GM21528 (cell line): ENCODE results near the gene TMEM26.
"Not testable (repeated sequence)": the region's sequence is repeated elsewhere in the genome, so short reads cannot be mapped to it uniquely, and the experiment has no call there.

Source experiments
- ATAC-seq: cut with Tn5 transposase; IDR thresholded peaks from one replicate; pipeline ENCODE4 v1.9.1; 2021; ENCODE audit warnings: mild to moderate bottlenecking, moderate library complexity; ENCODE audit not compliant: unreplicated experiment, low FRiP score

Gene TMEM26

DNA sequence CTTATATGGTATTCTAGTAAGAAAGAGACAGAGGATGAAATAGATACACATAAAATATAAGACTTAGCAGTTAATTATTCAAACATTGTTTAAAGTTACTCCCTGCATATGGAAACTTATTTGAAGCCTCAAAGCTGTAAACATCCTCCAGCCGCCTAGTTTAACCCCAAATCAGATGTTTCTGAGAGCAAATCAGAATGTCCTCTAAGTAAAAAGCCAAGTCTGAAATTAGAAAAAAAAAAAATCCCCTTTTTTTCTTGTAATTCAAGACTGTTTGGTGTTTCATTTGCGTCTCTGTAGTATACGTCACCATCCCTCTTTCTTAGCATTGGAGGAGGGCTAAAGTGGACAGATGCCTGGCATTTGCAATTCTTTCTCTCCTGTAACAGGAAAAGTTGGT lies 46.4 kb downstream of the TMEM26 start:
- ATAC-seq, result no peak

DNA sequence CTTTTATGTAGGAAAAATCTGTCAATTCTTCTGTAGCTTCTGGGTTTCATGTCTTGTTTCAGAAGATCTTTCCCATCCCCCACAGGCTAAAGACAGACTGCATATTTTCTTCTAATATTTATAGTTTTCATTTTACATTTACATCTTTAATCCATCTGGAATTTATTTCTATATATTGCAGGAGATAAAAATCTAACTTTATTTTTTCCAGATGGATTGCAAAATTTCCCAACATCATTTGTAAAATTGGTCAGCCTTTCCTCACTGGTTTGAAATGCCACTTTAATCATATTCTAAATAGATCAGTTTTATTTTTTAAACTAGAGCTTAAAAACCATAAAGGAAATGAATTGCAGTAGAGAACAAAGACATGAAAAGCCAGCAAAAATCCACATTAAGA lies 46.9 kb downstream of the TMEM26 start:
- ATAC-seq, result no peak

DNA sequence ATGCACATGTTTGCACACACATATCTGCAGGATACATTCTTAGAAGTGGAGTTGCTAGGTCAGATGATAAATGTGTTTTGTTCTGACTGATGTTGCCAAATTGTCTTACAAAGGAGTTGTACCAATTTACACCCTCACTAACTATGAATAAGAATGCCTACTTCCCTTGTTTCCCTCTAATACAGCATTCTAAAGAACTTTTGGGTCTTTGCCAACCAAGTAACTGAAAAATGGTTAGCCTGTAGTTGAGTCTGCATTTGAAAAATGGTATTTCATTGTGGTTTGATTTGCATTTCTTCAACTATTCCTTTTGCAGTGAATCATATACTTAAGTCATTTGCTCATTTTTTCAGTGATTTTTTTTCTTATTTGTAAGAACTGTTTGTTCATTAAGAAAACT lies 48.4 kb downstream of the TMEM26 start:
- ATAC-seq, result no peak

DNA sequence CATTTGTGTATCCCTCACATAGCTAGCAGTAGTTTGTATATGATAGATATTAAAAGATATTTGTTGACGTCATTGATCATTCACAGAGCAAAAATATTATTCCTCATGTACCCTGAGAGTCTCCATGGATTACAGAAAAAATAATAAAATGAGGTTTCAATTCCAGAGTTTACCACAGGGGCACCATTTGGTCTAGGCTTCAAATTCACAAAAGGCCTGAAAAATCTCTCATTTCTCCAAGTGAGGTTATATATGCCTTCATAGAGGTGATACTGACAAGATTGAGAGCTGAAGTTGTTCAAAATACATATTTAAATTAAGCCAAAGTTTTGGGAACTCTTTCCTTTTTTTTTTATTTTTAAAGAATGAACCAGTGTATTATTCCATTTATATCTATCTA lies 52.7 kb downstream of the TMEM26 start:
- ATAC-seq, result no peak

DNA sequence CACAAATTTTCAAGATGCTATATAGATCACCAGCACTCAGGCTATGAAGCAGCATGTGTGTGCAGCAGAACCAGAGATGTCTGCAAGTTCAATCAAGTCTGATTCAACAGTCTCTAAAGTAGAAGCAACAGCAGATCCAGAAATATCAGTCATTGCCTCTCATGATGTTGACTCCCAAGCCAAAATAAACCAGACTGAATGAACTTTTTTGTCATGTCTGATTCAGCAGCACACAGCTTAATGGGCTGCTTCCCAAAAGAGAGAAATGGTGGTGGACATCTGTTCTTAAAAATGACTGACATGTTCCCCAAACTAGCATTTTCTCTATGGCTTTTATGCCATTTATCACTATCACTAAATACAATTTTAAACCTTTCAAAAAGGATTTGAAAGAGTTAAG lies 53.8 kb downstream of the TMEM26 start:
- no peak for ATAC-seq

DNA sequence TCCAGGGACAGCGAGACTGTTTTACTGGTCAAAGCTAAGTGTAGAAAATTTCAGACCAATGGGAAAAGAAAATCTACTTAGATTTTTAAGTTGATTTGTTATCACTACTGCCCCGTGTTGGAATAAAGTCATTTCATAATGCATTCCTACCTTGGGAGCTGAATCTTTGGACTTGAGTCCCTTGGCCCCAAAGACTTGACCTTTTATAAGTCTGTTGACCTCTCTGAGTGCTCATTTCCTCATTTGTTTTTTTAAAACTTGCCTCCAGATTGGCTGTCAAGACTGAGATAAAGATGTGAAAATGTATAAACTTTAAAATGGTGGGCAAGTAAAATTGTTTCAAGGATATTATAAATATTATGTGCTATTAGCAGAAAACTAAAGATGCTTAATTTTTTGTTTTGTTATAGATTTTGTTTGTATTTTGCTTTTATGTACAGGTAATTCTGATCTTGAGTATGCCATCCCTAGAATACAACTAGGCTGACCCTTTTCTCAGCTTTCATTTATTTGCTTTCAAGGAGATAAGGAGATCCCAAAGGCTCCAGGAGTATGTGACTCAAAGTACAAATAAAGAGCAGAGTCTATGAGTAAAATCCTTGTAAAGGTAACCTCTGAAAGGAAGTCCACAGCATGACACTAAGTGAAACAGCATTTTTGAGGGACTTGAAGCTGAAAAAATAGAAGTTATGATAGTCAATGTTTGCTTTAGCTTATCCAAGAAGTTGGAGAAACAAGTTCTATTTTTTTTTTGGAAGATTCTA lies 54.6 kb downstream of the TMEM26 start:
- ATAC-seq, result no peak

DNA sequence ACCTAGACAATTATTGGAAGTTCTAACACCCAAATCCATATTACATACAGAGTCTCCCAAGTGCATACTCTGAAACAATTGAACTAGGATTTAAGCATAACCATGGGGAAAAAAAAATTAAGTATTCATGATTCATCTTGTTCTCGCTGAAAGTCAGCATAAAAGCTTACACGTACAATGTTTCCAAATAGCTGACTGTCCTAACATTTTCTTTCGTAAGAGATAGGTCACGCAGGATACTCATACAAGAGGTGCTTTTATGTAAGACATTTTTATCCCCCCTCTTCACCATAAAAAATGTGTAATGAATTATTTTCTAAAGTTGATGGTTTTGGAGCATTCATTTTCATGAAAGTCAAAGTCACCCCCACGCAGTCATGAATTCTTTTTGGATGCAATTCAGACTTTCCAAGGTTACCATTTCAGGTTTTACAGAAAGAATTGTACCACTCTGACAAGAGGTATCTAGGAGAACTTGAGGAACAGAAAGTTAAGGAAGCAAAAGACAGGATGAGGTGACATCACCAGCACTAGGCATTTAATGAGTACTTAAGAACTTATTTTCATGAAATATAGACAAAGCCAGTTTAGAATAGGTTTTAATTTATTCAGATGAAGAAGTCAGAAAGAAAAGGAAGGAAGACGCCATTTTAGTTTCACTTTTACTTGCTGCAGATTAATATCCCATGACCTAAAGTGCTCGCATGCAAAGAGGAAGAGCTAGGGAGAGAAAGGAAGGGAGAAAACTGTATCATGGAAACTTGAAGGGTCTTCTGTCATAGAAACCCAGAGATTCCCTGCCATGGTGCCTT lies 55.8 kb downstream of the TMEM26 start:
- ATAC-seq, result peak; percentile 74

DNA sequence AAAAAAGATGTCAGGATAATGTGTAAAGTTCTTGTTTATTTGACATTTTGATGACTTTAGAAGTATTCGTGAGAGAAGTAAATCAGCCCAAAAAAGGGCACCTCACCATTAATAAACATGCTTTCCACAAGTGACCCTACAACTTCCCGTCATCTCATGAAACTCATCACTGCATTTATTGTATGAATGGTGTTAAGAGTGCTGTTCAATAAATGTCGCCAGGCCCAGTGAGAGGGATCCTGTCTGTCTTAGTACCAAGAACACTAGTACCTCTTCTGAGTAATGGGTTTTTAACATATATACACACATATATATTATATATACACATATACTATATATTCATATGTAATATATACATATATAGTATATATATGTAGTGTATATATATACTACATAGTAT lies 61.9 kb downstream of the TMEM26 start:
- ATAC-seq, result peak; percentile 27

DNA sequence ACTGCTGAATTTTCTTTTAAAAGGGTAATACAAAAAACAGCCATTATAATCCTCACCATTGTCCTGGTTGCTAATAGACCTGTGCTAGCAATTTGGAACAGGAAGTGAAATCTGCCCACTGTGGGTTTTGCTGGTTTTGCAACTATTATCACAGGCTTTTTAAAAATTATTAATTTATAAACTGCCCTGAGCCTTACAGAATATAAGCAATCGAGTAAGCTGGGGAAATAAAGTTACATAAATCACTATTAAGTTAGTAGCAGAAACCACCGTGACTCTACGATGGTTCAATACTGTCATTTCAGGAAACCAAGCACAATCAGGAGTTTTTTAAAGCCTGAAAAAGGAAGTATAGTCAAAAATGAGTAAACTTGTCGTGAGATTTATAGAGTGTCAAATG lies 62.3 kb downstream of the TMEM26 start:
- peak; percentile 92 for ATAC-seq

DNA sequence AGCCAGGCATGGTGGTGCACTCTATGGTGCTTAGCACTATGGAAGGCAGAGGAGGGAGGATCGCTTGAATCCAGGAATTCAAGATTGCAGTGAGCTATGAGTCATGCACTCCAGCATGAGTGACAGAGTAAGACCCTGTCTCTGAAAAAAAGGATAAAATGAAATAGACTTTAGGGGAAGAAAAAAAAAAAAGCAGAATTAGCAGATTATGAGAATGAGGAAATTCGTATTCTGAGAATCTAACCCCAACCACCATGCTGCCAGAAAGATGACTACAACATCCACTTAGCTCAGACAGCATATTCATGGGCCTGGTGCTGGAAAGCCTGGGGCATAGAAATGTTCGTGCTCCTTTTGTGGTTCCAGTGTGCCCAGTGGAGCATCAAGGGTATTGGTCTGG lies 63.3 kb downstream of the TMEM26 start:
- no peak for ATAC-seq

DNA sequence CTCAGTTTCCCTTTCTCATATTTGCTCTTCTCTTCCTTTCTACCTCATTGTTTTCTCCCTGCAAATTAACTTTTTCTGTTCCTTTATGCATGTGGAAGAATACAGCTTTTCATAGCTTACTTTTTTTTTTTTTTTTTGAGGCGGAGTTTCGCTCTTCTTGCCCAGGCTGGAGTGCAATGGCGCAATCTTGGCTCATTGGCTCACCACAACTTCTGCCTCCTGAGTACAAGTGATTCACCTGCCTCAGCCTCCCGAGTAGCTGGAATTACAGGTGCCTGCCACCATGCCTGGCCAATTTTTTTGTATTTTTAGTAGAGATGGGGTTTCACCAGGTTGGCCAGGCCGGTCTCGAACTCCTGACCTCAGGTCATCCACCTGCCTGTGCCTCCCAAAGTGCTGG lies 64.2 kb downstream of the TMEM26 start:
- not testable (repeated sequence) for ATAC-seq

DNA sequence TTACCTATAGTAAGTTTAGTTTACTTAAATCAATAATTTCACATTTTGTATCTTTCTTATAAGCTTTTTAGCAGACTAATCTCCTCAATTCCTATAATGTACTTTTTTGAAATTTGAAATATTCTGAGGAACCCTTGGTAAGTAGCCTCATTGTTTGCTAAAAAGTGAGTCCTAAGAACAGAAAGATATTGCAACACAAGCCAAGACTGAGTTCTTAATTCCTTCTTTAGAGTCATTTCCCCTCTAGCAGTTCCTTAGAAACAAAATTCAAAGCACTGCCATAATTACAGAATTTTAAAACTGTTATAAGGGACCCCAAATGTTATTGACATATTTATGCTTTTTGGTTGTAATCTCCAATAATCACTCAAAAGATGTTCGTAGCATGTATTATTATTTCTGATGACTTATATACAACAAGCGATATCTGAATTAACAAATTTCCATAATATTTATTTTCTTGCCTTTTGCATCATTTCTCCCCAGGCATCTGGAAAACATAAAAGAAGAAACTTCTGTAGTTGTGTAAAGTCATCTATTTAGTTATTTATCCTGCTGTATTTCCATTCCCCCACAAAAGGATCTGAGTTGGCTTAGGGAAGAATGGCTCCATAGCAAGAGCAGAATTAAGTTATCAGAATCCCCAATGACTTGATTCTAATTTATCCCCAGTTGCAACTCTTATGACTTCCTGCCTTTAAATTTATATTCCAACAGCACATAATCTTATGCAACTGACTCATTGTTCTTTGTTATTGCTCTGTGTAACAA lies 67.8 kb downstream of the TMEM26 start:
- ATAC-seq, result no peak

DNA sequence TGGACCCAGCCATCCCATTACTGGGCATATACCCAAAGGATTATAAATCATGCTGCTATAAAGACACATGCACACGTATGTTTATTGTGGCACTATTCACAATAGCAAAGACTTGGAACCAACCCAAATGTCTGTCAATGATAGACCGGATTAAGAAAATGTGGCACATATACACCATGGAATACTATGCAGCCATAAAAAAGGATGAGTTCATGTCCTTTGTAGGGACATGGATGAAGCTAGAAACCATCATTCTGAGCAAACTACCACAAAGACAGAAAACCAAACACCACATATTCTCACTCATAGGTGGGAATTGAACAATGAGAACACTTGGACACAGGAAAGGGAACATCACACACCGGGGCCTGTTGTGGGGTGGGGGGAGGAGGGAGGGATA lies 72.0 kb downstream of the TMEM26 start:
- not testable (repeated sequence) for ATAC-seq

DNA sequence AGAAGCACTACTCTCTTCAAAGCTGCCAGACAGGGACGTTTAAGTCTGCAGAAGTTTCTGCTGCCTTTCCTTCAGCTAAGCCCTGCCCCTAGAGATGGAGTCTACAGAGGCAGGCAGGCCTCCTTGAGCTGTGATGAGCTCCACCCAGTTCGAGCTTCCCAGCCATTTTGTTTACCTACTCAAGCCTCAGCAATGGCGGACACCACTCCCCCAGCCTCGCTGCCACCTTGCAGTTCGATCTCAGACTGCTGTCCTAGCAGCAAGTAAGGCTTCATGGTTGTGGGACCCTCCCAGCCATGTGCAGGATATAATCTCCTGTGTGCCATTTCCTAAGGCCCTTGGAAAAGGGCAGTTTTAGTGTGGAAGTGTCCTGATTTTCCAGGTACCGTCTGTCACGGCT lies 74.3 kb downstream of the TMEM26 start:
- no peak for ATAC-seq

DNA sequence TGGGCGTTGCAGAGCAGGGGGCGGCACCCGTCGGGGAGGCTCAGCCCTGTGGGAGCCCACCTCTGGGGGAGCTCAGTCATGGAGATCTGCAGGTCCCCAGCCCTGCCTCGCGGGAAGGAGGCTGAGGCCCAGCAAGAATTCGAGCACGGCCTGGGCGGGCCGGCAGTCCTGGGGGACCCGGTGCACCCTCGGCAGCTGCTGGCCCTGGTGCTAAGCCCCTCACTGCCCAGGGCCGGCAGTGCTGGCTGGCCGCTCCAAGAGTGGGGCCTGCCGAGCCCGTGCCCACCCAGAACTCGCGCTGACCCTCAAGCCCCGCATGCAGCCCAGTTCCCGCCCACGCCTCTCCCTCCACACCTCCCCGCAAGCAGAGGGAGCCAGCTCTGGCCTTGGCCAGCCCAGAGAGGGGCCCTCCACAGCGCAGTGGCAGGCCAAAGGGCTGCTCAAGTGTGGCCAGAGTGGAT lies 76.2 kb downstream of the TMEM26 start:
- no peak for ATAC-seq

DNA sequence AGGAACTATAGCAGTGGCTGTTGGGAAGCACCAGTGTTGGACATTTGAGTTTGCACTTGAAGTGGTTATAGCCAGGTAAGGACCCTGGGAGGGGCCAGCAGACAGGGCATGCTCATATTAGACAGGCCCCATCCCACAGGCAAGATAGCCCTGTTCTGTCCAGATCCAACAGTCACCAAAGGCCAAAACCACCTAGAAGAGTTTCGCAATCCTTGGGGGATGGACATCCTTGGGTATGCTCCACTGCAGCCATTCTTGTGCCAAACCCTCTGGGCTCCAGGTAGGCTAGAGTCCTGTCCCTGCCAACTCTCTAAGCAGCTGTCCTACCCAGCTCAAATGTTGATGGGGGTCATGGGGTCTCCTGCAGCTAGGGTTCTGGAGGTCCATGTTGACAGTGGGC lies 76.8 kb downstream of the TMEM26 start:
- no peak for ATAC-seq

DNA sequence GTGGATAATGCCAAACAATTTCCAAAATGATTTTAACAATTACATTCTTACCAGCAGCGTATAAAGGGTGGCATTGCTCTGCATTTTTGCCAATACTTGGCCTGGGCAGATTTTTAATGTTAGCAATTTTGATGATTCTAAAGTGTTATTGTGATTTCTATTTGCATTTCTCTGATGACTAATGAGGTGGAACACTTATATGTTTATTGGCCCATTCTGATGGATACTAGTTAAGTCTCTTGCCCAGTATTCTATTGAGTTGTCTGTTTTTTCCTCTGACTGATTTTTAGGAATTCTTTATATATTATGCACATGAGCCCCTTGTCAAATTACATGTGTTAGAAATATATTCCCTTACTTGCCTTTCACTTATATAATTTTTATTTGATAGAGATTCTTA lies 86.8 kb downstream of the TMEM26 start:
- ATAC-seq, result no peak

DNA sequence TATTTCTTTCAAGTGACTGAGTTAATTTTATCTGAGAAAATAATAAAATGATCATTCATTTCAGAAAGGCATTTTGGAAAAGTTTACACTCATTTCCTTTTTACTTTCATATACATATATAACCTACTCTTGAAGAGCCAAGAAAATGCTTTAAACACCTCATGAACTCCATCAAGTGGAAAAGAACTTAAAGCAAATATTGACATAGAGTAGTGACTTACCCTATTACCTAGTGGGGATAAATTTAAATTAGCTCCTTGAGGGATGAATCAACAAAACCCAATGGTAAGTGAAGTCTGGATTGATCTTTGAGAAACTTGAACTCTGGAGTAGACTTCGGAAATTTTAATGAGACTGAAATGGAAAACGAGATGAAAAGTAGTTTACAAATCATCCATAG lies 88.6 kb downstream of the TMEM26 start:
- no peak for ATAC-seq

DNA sequence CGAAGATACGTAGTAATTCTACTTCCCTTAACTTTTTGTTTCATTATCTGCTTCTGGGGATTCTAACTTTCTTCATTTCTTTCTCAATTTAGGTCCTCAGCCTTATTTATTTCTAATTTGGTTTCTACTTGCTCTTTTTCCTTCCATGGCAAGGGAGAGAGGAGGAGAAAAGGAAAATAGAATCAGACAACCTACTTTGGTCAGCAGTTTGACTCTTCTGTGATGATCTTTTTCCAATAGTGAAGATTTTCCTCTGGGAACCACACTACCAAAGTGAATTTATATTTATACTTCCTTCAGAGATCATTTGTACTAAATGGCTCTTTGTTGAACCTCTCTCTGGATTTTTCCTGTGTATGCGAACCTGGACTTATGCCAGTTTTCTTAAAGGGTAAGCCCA lies 90.2 kb downstream of the TMEM26 start:
- ATAC-seq, result no peak

DNA sequence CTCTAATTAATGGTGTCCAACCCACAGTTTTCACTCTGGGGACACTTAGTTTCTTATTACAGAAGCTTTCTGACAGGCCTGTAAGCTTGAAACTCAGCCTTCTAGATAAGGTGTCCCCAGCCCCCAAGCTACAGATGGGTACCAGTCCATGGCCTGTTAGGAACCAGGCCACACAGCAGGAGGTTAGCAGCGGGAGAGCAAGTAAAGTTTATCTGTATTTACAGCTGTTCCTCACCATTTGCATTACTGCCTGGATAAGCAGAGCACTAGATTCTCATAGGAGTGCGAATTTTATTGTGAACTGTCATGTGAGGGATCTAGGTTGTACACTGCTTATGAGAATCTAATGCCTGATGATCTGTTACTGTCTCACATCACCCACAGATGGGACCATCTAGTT lies 93.7 kb downstream of the TMEM26 start:
- ATAC-seq, result no peak

DNA sequence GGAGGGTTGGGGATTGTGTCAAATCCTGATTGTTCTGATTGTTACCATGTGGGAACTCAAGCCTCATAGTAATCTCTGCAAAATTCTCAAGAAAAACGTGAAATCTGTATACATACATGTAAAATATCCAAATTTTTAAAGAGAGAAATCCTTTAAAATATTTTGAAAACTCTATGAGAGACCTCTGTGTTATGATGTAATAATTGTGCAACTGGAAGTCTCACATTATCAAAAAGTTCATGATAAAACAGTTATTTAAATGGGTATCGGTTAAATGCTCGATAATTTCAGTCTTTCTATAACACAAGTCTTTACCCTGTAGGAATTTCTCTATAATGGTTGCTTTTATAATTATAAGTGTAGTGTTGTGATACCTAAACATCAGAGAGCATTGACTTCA lies 95.5 kb downstream of the TMEM26 start:
- ATAC-seq, result no peak
